HFF-Myc (cell line): ENCODE measurements around the gene FARP1.
"Not testable (repeated sequence)": the region's sequence is repeated elsewhere in the genome, so short reads cannot be mapped to it uniquely, and the experiment has no call there.

Experiments
- DNase-seq: peaks from one replicate; pipeline ENCODE4 v3.0.0-alpha.2; 2011; ENCODE audit warnings: low read depth; ENCODE audit errors: extremely low read depth
- H3K4me3 ChIP-seq: replicated peaks from 2 replicates; pipeline ENCODE4 v1.5.1; 2011; ENCODE audit warnings: low read depth, mild to moderate bottlenecking, control low read depth, low read length
- TF ChIP-seq, protein P1 (sequence below): IDR thresholded peaks from 2 replicates; pipeline ENCODE4 v1.5.1; 2012; ENCODE audit warnings: mild to moderate bottlenecking, low read depth, low read length, control low read depth; ENCODE audit errors: missing control alignments

FARP1 gene

DNA sequence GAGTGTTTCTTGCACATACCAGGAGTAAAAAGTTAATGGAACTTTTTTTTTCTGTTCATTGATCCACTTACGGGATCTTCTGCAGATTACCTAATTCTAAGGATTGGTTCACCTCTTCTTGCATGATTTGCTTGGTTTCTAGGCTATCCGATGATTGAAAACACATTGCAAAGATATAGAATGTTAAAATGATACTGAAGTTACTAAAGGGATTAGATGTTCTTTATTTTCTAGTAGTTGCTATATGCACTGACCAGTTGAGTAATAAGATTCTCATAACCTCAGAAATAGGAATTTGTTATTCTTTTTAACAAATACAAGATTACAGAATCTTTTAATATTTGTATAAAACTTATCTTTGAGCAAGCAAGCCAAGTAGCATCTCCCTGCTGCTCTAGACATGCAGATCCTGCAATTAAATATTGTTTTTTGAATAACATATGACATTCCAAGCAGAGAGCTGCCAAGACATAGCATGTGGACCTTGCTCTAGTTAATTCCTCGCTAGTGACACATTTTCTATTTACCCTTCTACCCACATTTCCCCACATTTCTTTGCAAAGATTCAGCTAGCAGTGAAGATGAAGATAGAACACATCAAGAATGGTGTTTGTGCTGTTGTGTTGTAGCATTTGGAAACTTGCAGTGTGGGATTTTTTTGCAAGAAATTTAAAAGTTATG is 85.9 kb downstream of the FARP1 start:
- TF ChIP-seq, protein P1, sequence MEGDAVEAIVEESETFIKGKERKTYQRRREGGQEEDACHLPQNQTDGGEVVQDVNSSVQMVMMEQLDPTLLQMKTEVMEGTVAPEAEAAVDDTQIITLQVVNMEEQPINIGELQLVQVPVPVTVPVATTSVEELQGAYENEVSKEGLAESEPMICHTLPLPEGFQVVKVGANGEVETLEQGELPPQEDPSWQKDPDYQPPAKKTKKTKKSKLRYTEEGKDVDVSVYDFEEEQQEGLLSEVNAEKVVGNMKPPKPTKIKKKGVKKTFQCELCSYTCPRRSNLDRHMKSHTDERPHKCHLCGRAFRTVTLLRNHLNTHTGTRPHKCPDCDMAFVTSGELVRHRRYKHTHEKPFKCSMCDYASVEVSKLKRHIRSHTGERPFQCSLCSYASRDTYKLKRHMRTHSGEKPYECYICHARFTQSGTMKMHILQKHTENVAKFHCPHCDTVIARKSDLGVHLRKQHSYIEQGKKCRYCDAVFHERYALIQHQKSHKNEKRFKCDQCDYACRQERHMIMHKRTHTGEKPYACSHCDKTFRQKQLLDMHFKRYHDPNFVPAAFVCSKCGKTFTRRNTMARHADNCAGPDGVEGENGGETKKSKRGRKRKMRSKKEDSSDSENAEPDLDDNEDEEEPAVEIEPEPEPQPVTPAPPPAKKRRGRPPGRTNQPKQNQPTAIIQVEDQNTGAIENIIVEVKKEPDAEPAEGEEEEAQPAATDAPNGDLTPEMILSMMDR, result no peak
- no peak for DNase-seq
- H3K4me3 ChIP-seq, result no peak overlapping the region

DNA sequence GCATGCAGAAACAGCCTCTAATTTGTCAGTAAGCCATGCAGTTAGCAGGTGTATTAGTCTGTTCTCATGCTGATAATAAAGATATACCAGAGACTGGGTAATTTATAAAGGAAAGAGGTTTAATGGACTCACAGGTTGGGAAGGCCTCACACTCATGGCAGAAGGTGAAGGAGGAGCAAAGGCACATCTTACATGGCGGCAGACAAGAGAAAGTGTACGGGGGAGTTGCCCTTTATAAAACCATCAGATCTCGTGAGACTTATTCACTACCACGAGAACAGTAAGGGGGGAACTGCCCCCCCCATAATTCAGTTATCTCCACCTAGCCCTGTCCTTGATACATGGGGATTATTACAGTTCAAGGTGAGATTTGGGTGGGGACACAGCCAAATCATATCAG is 87.9 kb downstream of the FARP1 start:
- DNase-seq, H3K4me3 ChIP-seq: not testable (repeated sequence)

DNA sequence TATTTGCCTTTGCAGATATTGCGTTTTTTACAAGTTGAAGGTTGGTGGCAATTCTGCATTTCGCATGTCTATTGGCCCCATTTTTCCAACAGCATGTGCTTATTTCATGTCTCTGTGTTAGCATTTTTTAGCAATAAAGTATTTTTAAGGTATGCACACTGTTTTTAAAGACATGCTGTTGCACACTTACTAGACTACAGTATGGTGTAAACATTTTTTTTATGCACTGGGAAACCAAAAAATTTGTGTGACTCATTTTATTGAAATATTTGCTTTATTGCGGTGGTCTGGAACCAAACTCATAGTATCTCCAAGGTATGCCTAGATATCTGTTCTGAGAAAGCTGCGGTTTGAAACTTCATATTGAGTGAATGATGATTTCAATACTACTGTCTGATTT is 89.6 kb downstream of the FARP1 start:
- no peak overlapping the region for H3K4me3 ChIP-seq
- TF ChIP-seq, protein P1, result no peak
- no peak for DNase-seq

DNA sequence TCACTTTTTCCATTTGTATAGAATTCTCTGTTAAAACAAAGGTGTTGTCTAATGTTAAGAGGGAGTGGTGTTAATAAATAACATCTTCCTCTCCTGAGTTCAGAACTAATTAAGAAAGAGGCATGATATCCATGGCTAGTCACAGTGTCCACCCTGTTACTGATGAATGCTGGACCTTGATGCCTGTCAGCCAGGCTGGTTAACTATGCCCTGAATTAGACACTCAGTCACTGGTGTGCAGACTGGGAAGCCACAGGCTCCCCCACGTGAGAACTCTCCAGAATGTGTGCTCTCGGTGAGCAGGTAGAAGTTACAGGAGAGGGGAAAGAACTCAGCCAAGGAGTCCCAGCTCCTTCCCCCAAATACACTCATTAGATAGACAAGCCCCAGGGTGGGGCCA is 90.2 kb downstream of the FARP1 start:
- no peak overlapping the region for H3K4me3 ChIP-seq
- TF ChIP-seq, protein P1, result no peak
- DNase-seq, result no peak

DNA sequence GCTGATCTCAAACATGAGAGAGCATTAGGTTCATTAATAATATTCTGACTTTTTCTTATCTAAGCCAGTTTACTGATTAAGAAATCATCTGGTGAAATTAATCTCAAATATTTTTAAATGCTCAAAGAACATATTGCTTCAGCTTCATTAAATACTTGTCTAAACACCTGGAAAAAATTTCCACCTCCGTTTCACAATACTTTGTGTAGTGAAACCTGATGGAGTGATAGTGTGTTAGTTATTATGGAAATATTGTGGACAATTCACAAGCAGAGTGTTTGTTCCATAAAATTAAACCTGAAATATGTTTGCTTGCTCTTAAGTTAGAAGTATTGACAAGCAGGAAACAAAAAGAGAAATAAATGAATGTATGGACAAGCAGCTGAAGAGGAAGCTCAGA is 91.5 kb downstream of the FARP1 start:
- TF ChIP-seq, protein P1, result no peak

DNA sequence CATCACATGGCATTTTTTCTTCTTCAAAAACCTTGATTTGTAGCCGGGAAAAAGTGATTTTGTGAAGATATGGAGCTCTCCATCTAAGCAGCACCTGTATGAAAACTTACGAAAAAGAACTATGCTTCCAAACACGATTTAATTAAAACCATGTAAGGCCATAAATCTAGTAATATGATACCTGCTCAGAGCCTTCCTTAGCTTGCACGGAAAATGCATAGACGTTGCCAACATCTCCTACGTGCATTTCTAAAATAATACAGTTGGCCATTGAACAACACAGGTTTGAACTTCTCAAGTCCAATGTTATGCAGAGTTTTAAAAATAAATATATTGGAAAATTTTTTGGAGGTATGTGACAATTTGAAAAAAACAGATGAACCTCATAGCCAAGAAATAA is 93.3 kb downstream of the FARP1 start:
- DNase-seq, result no peak
- TF ChIP-seq, protein P1, result no peak
- H3K4me3 ChIP-seq, result no peak overlapping the region

More for the DNA sequence above, 91.5 kb downstream of the FARP1 start:
- H3K4me3 ChIP-seq, result no peak overlapping the region
- no peak for DNase-seq

DNA sequence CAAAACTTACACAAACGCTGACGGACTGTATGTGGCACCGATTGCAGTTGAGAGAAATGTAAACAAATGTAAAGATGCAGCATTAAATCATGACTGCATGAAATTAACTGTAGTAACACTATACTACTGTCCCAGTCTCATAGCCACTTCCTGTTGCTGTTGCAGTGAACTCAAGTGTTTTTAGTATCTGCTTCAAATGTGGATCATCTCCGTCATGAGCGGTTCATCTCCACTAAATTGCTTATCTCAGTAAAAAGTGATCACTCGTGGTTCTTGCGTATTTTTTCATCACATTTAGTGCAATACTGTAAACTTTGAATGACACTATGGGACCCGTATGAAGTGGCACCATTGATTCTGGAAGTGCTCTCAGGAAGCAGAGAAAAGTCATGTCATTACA is 94.4 kb downstream of the FARP1 start:
- TF ChIP-seq, protein P1, result no peak
- DNase-seq, result no peak
- H3K4me3 ChIP-seq, result no peak overlapping the region
